Smooth muscle cell (in vitro differentiated cells): Measurements from ENCODE around the gene EFNA5. TPM values are rescaled to one million over a fixed set of nuclear protein-coding genes. Genes with fewer than 3 reads are reported as not detected.

ENCODE experiments used
- DNase-seq: peaks from one replicate; lab custom pipeline; 2025; ENCODE audit not compliant: unreplicated experiment; lab: John Stamatoyannopoulos, UW
- H2AFZ ChIP-seq: fragments of 200-600 bp; sonication (generic); 2 replicates; pipeline ENCODE4 v1.6.0; 2016; ENCODE audit warnings: antibody characterized with exemption, low read depth, mild to moderate bottlenecking
- H3F3A ChIP-seq: fragments of 200-600 bp; sonication (generic); 2 replicates; pipeline ENCODE4 v1.6.0; 2017; ENCODE audit warnings: antibody characterized with exemption, low read depth
- H3K27ac ChIP-seq: fragments of 200-600 bp; sonication (generic); 2 replicates; pipeline ENCODE4 v1.5.1; 2016; ENCODE audit warnings: low read depth, mild to moderate bottlenecking
- H3K27me3 ChIP-seq: fragments of 200-600 bp; sonication (generic); 2 replicates; pipeline ENCODE4 v1.6.1; 2016; ENCODE audit warnings: low read depth, mild to moderate bottlenecking
- H3K36me3 ChIP-seq: fragments of 200-600 bp; sonication (generic); 2 replicates; pipeline ENCODE4 v1.5.1; 2016; ENCODE audit warnings: low read depth
- H3K4me1 ChIP-seq: fragments of 200-600 bp; sonication (generic); 2 replicates; pipeline ENCODE4 v1.5.1; 2016; ENCODE audit warnings: low read depth
- H3K4me2 ChIP-seq: fragments of 200-600 bp; sonication (generic); 2 replicates; pipeline ENCODE4 v1.6.0; 2016; ENCODE audit warnings: mild to moderate bottlenecking
- H3K4me3 ChIP-seq: fragments of 200-600 bp; sonication (generic); 2 replicates; pipeline ENCODE4 v1.5.1; 2016; ENCODE audit warnings: mild to moderate bottlenecking
- H3K79me2 ChIP-seq: fragments of 200-600 bp; sonication (generic); 2 replicates; pipeline ENCODE4 v1.6.0; 2016; ENCODE audit warnings: low read depth, mild to moderate bottlenecking
- H3K9ac ChIP-seq: fragments of 200-600 bp; sonication (generic); 2 replicates; pipeline ENCODE4 v1.6.0; 2016; ENCODE audit warnings: low read depth
- H3K9me3 ChIP-seq: fragments of 200-600 bp; sonication (generic); replicated peaks from 2 replicates; pipeline ENCODE4 v1.5.1; 2016; ENCODE audit warnings: low read depth
- H4K20me1 ChIP-seq: fragments of 200-600 bp; sonication (generic); 2 replicates; pipeline ENCODE4 v1.6.0; 2016; ENCODE audit warnings: low read depth
- CTCF ChIP-seq: fragments of 200-600 bp; sonication (generic); IDR thresholded peaks from 2 replicates; pipeline ENCODE4 v1.5.1; 2017; ENCODE audit warnings: borderline replicate concordance, mild to moderate bottlenecking, antibody characterized with exemption; ENCODE audit not compliant: insufficient read depth, poor library complexity, severe bottlenecking
- WGBS: methylation state at CpG from one replicate; pipeline ENCODE4 v1.1.7; 2016; ENCODE audit warnings: low lambda C conversion rate; 5-methylcytosine and 5-hydroxymethylcytosine counted together
- polyA plus RNA-seq: library from polyadenylated mRNA; unstranded; fragments of >200 nt; fragmentation: Nextera tagmentation; extraction: Ambion mirVana; gene quantifications from 2 replicates; pipeline ENCODE4 v1.2.1, GENCODE V29; 2016
- total RNA-seq: library from RNA; depleted of rRNA; stranded (reverse); fragments of >200 nt; gene quantifications from 2 replicates; pipeline ENCODE4 v1.2.3, GENCODE V29; 2014

The EFNA5 gene
- total and polyA plus RNA-seq, 2 experiments from 2014 or later: 0.32 to 8.8 TPM

GRCh38 chr5:107564931-107565372 is 105.8 kb downstream of the EFNA5 start:
- no peak overlapping the region for H2AFZ ChIP-seq
- no peak overlapping the region for H3K9ac ChIP-seq
- no peak overlapping the region for H3K4me3 ChIP-seq
- no peak overlapping the region for H3K27ac ChIP-seq
- no peaks in the 10 kb centered on the region for H4K20me1 ChIP-seq
- 94% methylated on average over 4 of the region's 4 CpGs for WGBS
- no peaks in the 10 kb centered on the region for H3K36me3 ChIP-seq
- DNase-seq: no peak
- H3K27me3 ChIP-seq: no peaks in the 10 kb centered on the region
- peaks cover 48% of the 10 kb centered on the region for H3K4me1 ChIP-seq
- TF ChIP-seq CTCF: no peak
- H3F3A ChIP-seq: no peaks in the 10 kb centered on the region
- no peaks in the 10 kb centered on the region for H3K9me3 ChIP-seq
- H3K4me2 ChIP-seq: no peak overlapping the region
- peaks cover 4% of the 10 kb centered on the region for H3K79me2 ChIP-seq

GRCh38 chr5:107563959-107564544 is 106.7 kb downstream of the EFNA5 start:
- no peak overlapping the region for H3K4me3 ChIP-seq
- peaks cover 51% of the 10 kb centered on the region for H3K4me1 ChIP-seq
- H3K4me2 ChIP-seq: no peak overlapping the region
- H3F3A ChIP-seq: no peaks in the 10 kb centered on the region
- peaks cover 4% of the 10 kb centered on the region for H3K79me2 ChIP-seq
- no peak overlapping the region for H3K27ac ChIP-seq
- DNase-seq: no peak
- no peak overlapping the region for H3K9ac ChIP-seq
- H3K36me3 ChIP-seq: no peaks in the 10 kb centered on the region
- H3K9me3 ChIP-seq: no peaks in the 10 kb centered on the region
- TF ChIP-seq CTCF: no peak
- no peaks in the 10 kb centered on the region for H3K27me3 ChIP-seq
- H2AFZ ChIP-seq: no peak overlapping the region
- H4K20me1 ChIP-seq: no peaks in the 10 kb centered on the region
- 93% methylated on average over 3 of the region's 3 CpGs for WGBS

GRCh38 chr5:107560377-107560776 is 110.4 kb downstream of the EFNA5 start:
- Histone ChIP-seq H3K9ac (no peak overlapping the region), H3K27ac (no peak overlapping the region), H2AFZ (no peak overlapping the region), H3K9me3 (no peaks in the 10 kb centered on the region), H3K27me3 (no peaks in the 10 kb centered on the region), H3F3A (no peaks in the 10 kb centered on the region), H3K4me2 (no peak overlapping the region), H3K36me3 (no peaks in the 10 kb centered on the region), H3K4me3 (no peak overlapping the region), H4K20me1 (no peaks in the 10 kb centered on the region), H3K4me1 (peaks cover 34% of the 10 kb centered on the region), H3K79me2 (peaks cover 1% of the 10 kb centered on the region)
- WGBS: 77% methylated on average over 6 of the region's 6 CpGs
- no peak for DNase-seq
- TF ChIP-seq CTCF: no peak

GRCh38 chr5:107558823-107559375 is 111.8 kb downstream of the EFNA5 start:
- Histone ChIP-seq H3F3A (no peaks in the 10 kb centered on the region), H3K27me3 (no peaks in the 10 kb centered on the region), H3K4me3 (no peak overlapping the region), H3K4me1 (peaks cover 27% of the 10 kb centered on the region), H3K9me3 (no peaks in the 10 kb centered on the region), H3K27ac (no peak overlapping the region), H3K79me2 (no peaks in the 10 kb centered on the region), H3K9ac (no peak overlapping the region), H4K20me1 (no peaks in the 10 kb centered on the region), H3K4me2 (no peak overlapping the region), H2AFZ (no peak overlapping the region), H3K36me3 (no peaks in the 10 kb centered on the region)
- 84% methylated on average over 4 of the region's 4 CpGs for WGBS
- no peak for DNase-seq
- no peak for TF ChIP-seq CTCF
